Coronary artery (tissue), 2 donors: ENCODE measurements around the gene SH2D1A.

ENCODE experiments used
- DNase-seq: peaks from one replicate; pipeline ENCODE4 v3.0.0-alpha.2; 2017; ENCODE audit warnings: low spot score
- H3K27ac ChIP-seq, 2 donors: fragments of 200-600 bp; sonication (generic); one replicate each; pipeline ENCODE4 v1.5.1; 2016 to 2019
- H3K4me3 ChIP-seq: fragments of 200-600 bp; sonication (generic); 2 replicates; pipeline ENCODE4 v1.5.1; 2016; ENCODE audit warnings: mild to moderate bottlenecking, moderate library complexity
- CTCF ChIP-seq: fragments of 200-600 bp; sonication (generic); IDR thresholded peaks from one replicate; pipeline ENCODE4 v1.5.1; 2019; ENCODE audit warnings: antibody characterized with exemption

The SH2D1A gene

DNA sequence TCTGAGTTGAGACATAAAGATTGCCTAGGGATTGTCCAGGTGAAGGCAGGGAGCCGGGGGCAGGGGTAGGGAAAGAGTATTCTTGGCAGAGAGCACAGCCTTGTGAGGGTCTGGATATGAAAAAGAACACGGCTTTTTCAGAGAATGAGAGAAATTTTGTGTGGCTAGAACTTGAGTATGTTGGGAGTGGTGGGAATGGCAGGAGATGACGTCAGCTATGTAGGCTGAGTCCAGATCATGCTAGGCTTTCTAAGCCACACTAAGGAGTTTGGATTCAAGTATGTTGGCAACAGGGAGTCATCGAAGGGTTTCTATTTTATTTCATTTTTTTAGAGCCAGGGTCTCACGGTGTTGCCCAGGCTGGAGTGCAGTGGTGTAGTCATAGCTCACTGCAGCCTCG lies 40.0 kb downstream of the SH2D1A start:
- Histone ChIP-seq H3K4me3 (no peak overlapping the region), H3K27ac (no peak overlapping the region)
- TF ChIP-seq CTCF, result no peak
- DNase-seq, result no peak

DNA sequence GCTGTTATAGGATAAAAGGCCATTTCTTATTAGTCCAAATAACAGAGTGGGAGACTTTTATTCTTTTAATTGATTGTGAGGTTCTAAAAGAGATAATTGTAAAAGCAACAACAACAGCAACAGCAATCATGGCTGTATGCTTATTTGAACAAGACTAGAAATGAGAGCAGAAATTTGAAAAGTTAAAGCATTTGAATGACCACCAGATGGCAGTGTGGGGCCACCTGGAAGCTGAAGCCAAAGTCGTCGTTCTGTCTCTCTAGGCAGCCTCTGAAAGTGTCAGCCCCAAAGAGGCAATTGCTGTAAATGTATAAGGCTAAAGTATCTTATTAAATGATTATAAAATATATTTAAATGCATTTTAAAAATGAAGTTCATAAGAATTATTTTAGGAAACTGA lies 42.2 kb downstream of the SH2D1A start:
- H3K4me3 ChIP-seq, result no peak overlapping the region
- peak; percentile 58 for TF ChIP-seq CTCF
- no peak for DNase-seq
- no peak overlapping the region for H3K27ac ChIP-seq

- TF ChIP-seq CTCF, result no peak
- DNase-seq, result no peak
- Histone ChIP-seq H3K4me3 (no peak overlapping the region), H3K27ac (no peak overlapping the region)
Measured at GRCh38 chrX:124392794-124393193, 46.4 kb downstream of the SH2D1A start.

DNA sequence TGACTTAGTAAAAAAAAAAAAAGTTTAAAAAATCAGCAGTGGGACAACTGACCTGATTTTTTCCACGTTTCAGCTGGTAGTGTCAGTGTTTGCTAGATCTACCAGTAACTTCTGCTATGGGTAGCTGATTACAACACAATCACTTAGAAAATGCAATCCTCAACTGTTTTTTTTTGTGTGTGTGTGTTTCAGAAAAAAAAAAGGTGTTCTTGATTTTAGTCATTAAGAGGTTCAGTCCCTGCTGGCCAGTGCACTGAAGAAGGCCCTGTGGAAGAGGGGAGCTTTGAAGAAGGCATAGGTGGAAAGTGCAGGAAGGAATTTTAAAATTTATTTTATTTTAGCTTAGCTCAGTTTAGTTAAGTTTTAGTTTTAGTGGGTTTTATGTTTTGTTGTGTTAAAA lies 46.9 kb downstream of the SH2D1A start:
- DNase-seq, result no peak
- Histone ChIP-seq H3K27ac (no peak overlapping the region), H3K4me3 (no peak overlapping the region)
- TF ChIP-seq CTCF, result no peak

- no peak for TF ChIP-seq CTCF
- H3K4me3 ChIP-seq, result no peak overlapping the region
- no peak for DNase-seq
- H3K27ac ChIP-seq, result no peak overlapping the region
Measured at GRCh38 chrX:124393659-124394058, 47.3 kb downstream of the SH2D1A start.

DNA sequence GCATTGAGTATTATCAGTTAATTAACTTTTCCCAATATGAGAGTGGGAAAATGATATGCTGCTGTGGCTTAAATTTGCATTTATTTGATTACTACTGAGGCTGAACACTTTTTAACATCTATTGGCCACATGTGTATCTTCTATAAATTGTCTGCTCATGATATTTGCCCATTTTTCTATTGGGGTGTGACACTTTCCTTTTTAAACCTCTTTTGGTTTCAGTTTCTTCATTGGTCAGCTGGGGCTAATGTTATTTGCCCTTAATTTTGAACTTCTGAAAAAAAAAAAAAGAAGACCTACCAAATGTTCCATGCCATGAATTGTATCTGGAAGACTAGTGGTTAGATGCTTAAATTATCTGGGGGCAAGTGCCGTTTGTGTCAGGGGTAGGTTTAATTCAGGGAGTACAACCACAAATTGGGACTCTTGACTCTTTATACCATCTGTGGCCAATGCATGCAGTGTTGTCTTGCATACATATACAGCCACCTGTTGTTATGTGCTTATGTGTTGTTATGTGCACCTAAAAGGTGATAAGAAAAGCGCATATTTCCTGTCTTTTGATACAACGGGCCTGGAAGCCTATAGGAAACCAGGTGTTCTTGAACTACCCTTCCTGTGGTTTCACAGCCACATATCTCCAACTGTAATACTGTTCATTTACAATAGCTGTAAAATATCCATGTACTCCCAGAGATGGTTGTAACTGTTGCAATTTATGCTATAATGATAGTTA lies 49.0 kb downstream of the SH2D1A start:
- no peak overlapping the region for H3K27ac ChIP-seq
- no peak for TF ChIP-seq CTCF
- H3K4me3 ChIP-seq, result no peak overlapping the region
- DNase-seq, result no peak

DNA sequence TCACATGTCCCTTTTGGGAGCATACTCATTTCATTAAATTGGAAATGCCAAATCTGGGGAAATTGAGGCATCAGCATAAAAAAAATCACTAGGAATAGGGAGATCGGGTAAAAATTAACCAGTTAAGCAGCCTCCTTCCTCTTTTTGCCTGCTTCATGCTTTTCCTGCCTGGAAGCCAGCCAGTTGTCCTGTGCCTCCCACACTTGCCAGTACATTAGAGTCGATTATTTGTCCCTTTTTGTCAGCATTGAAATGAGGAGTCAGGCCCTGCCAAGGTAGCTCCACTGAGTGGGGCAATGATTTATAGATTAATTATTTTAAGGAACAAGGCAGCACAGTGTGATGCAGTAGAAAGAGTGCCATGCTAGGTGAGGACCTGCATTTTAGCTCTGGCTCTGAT lies 55.3 kb downstream of the SH2D1A start:
- no peak overlapping the region for H3K27ac ChIP-seq
- DNase-seq, result no peak

More for the DNA sequence above, 55.3 kb downstream of the SH2D1A start:
- TF ChIP-seq CTCF, result no peak
- no peak overlapping the region for H3K4me3 ChIP-seq
